NCI-H2081 (cell line): ENCODE measurements around the gene GRM4.

Experiments
- DNase-seq, 2 experiments: peaks; one replicate each; lab custom pipeline; 2025; lab: John Stamatoyannopoulos, UW

The GRM4 gene

GRCh38 chr6:33979750-33980149 is 166.1 kb downstream of the GRM4 start:
- no peak for DNase-seq

DNA sequence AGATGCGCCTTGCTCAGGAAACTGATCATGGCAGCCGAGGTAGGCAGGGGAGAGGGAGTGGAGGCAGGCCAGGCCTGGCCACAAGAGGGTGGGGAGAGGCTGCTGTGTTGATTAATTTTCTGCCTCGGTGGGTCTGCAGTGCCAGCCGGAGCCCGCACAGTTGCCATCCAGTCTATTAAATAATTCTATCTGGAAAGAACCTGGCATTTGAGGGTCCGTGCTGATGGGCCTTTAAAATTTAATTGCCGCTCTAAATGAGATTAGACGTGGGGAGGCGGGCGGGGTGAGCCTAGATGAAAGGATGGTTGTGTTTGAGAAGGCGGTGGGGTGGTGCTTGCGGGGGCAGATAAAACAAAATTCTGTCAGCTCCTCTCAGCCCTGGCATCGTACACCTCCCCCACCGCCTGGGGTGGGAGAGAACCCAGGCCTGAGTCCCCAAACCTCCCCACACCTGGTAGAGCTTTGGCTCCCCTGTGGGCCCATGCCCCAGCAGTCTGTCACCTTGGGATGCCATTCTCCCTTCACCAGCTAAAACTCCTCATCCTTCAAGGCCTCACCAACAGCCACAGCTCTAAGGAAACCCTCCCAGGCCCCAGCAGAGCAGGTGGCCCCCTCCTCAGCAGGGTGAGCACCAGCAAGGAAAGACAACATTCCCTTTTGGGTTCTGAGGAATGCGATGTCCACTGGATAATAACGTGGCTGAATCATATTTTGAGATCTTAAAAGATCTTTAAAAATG is 167.3 kb downstream of the GRM4 start:
- DNase-seq = no peak

DNA sequence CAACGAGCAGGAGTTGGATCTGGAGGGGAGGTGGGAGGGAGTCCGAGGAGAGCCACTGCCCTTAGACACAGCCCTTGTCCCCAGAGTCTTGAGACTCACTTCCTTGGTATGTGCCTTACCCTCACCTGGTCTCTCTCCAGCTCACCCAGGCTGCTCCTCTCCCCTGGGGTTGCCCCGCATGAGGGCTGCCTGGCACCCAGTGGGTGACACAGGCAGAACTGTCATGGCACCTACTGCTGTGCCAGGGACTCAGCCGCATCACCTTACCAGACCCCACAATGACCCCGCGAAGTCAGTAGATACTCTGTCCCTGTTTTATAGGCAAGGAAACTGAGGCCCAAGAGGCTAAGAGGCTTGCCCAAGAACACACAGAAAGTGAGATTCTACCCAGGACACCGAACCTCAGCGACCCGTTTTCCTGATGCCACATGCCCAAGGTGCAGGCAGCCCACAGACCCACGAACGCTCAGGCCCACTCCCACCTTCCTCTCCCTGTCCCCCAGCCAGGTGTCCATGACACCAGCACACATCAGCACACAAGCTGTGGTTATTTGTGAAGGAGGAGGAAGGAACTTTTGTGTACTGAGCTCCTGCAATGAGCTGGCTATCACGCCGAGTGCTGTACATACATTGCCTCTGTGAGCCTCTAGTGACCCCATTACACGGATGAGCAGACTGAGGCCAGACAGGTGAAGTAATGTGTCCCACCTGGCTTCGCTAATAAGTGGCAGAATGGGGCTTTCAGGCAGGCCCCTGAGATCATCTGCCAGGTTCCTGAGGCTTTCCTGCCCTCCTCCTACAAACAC is 168.1 kb downstream of the GRM4 start:
- no peak for DNase-seq

- no peak for DNase-seq
Observed at GRCh38 chr6:33976437-33977360, 169.2 kb downstream of the GRM4 start.

DNA sequence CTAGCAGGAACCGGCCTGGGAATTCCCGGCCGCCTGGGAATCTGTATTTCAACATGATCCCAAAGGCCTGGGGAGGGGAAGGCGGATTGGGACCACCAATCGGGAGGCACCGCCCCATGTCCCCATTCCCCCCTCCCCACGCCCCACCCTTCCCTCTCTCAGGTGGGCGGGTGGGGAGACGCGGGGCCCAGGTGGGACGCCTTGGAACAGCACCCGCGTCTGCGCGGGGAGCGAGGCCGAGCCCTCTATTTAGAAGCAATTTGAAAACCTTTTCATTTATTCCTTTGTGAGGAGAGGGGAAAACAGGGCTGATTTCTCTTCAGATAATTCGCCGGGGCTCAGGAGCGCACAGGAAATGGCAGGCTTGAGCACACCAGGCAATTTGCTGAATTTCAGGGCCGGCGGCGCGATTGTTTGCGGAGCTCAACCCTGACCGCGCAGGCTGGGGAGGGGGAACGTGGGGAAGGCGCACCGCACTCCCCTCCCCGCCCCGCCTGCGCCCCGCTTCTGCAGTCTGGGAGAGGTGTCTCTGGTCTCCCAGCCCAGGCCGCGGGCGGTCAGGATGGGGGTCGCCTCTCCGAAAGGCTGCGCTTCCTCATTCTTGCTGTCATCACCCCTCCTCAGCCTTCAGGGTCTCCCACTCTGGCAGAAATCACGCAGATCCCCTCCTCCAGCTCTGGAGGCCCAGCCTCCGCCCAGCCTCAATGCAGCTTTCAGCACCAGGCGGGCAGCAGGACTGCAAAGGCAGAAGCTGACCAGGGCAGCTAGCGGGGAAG is 170.0 kb downstream of the GRM4 start:
- DNase-seq = no peak

DNA sequence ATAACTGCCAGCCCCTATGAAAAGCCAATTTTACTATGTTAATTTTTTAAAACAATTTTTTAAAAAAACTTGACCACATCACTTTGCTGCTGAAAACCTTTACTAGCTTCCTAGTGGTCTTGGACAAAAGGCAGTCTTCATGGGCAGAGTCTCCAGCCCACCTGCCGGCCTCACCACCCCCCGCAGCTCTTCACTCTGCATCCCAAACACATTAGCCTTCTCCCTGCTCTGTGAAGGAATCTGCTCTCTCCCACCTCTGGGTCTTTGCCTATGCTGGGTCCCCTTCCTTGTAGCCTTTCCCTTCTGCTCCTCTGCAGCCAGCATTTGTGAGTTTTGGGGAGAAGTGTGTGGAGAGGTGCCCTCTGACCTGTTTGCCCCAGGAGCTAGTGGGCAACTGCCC is 171.4 kb downstream of the GRM4 start:
- DNase-seq = no peak

DNA sequence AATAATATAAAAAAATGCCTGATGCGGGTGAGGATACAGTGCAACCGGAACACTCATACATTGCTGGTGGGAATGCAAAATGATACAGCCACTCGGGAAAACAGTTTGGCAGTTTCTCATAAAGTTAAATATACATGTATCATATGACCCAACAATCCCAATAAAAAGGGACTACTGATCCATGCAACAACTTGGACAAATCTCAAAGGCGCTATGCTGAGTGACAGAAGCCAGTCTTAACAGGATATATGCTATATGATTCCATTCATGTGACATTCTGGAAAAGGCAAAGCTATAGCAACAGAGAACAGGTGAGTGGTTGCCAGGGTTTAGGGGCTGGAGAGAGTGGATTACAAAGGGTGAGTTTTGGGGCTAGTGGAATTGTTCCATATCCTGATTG is 171.9 kb downstream of the GRM4 start:
- DNase-seq = no peak

- no peak for DNase-seq
Observed at GRCh38 chr6:33971580-33971979, 174.3 kb downstream of the GRM4 start.
